Nephron progenitor cell (in vitro differentiated cells): ENCODE results near the gene PTK6.
"Not testable (repeated sequence)": the region's sequence is repeated elsewhere in the genome, so short reads cannot be mapped to it uniquely, and the experiment has no call there.

ENCODE experiments used
- DNase-seq: peaks from one replicate; pipeline ENCODE4 v3.0.0; 2021
- H3K27ac Mint-ChIP-seq: 2 replicates; pipeline ENCODE4 v1.8.0; 2021; ENCODE audit warnings: mild to moderate bottlenecking, moderate library complexity, mixed read lengths
- H3K27me3 Mint-ChIP-seq: 2 replicates; pipeline ENCODE4 v1.8.0; 2021; ENCODE audit warnings: mild to moderate bottlenecking, low read depth, mixed read lengths; ENCODE audit not compliant: poor library complexity
- H3K36me3 Mint-ChIP-seq: 2 replicates; pipeline ENCODE4 v1.8.0; 2021; ENCODE audit warnings: low read depth, mixed read lengths
- H3K4me1 Mint-ChIP-seq: 2 replicates; pipeline ENCODE4 v1.8.0; 2021; ENCODE audit warnings: mixed read lengths
- H3K4me3 Mint-ChIP-seq: 2 replicates; pipeline ENCODE4 v1.8.0; 2021; ENCODE audit warnings: mild to moderate bottlenecking, moderate library complexity, mixed read lengths
- H3K9me3 Mint-ChIP-seq: 2 replicates; pipeline ENCODE4 v1.8.0; 2021; ENCODE audit warnings: mild to moderate bottlenecking, moderate library complexity, mixed read lengths
- TF ChIP-seq, protein P1 (sequence below): fragments of 200-600 bp; sonication (generic); IDR thresholded peaks from 2 replicates; pipeline ENCODE4 v1.5.0; 2021; ENCODE audit warnings: antibody characterized with exemption

The PTK6 gene

DNA sequence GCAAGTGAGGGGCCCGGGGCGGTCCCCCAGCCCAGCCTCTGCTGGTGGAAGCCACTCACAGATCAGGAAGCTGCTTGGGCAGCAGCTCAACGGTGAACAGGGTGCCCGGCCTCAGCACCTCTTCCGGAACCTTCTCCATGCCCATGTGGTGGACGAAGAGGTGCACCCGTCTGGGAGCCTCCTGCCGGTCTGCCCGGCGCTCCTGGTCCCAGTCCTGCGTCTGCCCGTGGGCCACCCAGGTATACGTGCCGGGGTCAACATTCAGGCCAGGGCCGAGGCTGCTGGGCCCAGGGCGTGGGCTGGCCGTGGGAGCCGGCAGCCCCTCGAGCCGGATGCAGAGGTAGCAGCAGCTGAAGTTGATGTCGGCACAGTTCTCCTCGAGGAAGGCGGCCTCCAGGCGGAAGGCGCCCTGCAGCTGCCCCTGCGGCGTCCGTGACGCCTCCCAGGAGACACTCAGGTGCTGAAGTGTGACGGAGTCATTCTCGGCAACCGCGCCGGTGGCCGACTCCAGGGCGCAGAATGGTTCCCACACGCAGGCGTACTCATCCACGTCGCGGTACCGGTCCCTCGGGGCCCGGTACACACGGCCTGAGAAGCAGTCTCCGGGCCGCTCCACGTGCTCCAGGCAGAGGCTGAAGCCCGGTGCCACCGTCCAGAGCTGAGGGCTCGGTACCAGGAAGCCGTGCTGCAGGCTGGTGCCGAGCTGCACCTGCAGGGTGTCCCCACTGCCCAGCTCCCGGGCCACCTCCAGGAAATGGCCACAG, 25.5 kb upstream of the PTK6 start:
- no peaks in the 10 kb centered on the region for H3K9me3 Mint-ChIP-seq
- H3K36me3 Mint-ChIP-seq, result peaks cover 5% of the 10 kb centered on the region
- DNase-seq, result no peak
- TF ChIP-seq, protein P1, sequence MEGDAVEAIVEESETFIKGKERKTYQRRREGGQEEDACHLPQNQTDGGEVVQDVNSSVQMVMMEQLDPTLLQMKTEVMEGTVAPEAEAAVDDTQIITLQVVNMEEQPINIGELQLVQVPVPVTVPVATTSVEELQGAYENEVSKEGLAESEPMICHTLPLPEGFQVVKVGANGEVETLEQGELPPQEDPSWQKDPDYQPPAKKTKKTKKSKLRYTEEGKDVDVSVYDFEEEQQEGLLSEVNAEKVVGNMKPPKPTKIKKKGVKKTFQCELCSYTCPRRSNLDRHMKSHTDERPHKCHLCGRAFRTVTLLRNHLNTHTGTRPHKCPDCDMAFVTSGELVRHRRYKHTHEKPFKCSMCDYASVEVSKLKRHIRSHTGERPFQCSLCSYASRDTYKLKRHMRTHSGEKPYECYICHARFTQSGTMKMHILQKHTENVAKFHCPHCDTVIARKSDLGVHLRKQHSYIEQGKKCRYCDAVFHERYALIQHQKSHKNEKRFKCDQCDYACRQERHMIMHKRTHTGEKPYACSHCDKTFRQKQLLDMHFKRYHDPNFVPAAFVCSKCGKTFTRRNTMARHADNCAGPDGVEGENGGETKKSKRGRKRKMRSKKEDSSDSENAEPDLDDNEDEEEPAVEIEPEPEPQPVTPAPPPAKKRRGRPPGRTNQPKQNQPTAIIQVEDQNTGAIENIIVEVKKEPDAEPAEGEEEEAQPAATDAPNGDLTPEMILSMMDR, result no peak
- no peak overlapping the region for H3K27ac Mint-ChIP-seq
- peaks cover 3% of the 10 kb centered on the region for H3K27me3 Mint-ChIP-seq
- H3K4me3 Mint-ChIP-seq, result no peak overlapping the region
- H3K4me1 Mint-ChIP-seq, result no peaks in the 10 kb centered on the region

- TF ChIP-seq, protein P1, result no peak
- H3K9me3 Mint-ChIP-seq, result no peaks in the 10 kb centered on the region
- H3K36me3 Mint-ChIP-seq, result peaks cover 5% of the 10 kb centered on the region
- H3K27ac Mint-ChIP-seq, result no peak overlapping the region
- H3K4me1 Mint-ChIP-seq, result peaks cover 6% of the 10 kb centered on the region
- peaks cover 9% of the 10 kb centered on the region for H3K27me3 Mint-ChIP-seq
- H3K4me3 Mint-ChIP-seq, result no peak overlapping the region
- no peak for DNase-seq
These were observed 24.6 kb upstream of the PTK6 start for GRCh38 chr20:63561624-63562396.

DNA sequence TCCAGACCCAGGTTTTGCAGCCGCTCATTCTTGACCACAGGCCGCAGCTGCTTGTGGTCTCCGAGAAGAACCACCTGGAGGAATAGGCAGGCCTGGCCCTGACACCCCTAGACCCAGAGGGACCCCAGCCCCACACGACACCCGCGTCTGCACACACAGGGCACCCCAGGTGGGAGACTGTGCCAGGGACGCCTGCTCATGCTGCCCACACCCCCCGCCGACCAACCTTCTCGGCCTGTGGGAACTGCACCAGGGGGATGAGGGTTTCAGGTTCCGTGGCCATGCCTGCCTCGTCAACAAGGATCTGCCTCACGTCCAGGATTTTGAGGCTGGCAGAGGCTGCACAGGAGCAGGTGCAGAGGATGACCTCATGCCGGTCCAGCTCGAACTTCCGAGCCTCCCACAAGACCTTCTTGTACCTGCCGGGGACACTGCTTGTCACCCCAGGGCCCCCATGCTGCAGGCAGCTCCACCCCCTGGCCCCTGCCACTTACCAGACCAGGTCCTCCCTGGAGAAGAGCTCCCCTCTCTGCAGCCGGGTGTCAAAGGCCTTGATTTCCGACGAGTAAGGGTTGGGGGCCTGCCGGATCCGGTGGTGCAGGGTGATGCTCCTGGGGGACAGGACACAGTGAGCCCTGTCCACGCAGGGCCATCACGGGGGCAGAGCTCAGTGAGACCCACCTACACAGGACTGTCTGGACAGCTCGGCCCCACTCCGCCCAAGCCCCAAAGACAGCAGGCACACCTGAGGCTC, 23.9 kb upstream of the PTK6 start:
- TF ChIP-seq, protein P1, result no peak
- Mint-ChIP-seq H3K27me3 (peaks cover 10% of the 10 kb centered on the region), H3K4me1 (peaks cover 6% of the 10 kb centered on the region), H3K36me3 (peaks cover 5% of the 10 kb centered on the region), H3K9me3 (no peaks in the 10 kb centered on the region), H3K4me3 (no peak overlapping the region), H3K27ac (no peak overlapping the region)
- no peak for DNase-seq

GRCh38 chr20:63560333-63560805, 23.2 kb upstream of the PTK6 start:
- Mint-ChIP-seq H3K27ac (no peak overlapping the region), H3K4me1 (peaks cover 6% of the 10 kb centered on the region), H3K9me3 (no peaks in the 10 kb centered on the region), H3K4me3 (no peak overlapping the region), H3K27me3 (peaks cover 10% of the 10 kb centered on the region), H3K36me3 (peaks cover 5% of the 10 kb centered on the region)
- no peak for DNase-seq
- TF ChIP-seq, protein P1, result no peak

DNA sequence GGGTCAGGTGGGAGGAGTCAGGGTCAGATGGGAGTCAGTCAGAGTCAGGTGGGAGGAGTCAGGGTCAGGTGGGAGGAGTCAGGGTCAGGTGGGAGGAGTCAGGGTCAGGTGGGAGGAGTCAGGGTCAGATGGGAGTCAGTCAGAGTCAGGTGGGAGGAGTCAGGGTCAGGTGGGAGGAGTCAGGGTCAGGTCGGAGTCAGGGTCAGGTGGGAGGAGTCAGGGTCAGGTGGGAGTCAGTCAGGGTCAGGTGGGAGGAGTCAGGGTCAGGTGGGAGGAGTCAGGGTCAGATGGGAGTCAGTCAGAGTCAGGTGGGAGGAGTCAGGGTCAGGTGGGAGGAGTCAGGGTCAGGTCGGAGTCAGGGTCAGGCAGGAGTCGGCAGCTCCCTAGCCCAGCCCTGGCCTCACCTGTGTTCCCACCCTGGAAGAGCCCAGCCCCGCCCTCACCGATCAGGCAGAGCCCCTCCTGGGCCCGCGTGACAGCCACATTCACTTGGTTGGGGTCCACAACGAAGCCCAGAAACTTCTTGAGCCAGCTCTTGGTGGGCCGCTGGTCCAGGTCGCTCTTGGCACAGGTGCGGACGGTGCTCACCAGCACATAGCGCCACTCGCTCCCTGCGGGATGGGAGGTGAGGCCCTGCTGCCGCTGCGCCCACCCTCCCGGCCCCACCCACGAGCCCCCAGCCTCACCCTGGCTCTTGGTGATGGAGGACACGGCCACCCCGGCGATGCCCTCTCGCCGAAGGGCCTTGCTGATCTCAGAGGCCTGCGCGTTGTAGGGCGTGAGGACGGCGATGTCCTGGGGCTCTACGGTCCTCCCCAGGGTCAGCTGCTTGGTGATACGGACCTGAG, 22.5 kb upstream of the PTK6 start:
- H3K4me1 Mint-ChIP-seq, result not testable (repeated sequence)

More for the DNA sequence above, 22.5 kb upstream of the PTK6 start:
- not testable (repeated sequence) for H3K27me3 Mint-ChIP-seq, H3K27ac Mint-ChIP-seq, DNase-seq, H3K9me3 Mint-ChIP-seq, H3K4me3 Mint-ChIP-seq, H3K36me3 Mint-ChIP-seq
